Urothelium cell line (cell line): ENCODE data around the gene PRR23E.

Source experiments
- DNase-seq: peaks from one replicate; pipeline ENCODE4 v3.0.0; 2011; ENCODE audit warnings: low spot score, mixed read lengths
- FAIRE-seq: peaks from 2 replicates; lab custom pipeline; 2011; peaks lifted over from hg19 to GRCh38; lab: Jason Lieb, UNC

PRR23E gene

GRCh38 chr3:127183931-127184869, 8.7 kb upstream of the PRR23E start:
- FAIRE-seq = no peak
- no peak for DNase-seq

GRCh38 chr3:127184870-127185216, 8.1 kb upstream of the PRR23E start:
- DNase-seq = no peak
- FAIRE-seq = no peak

GRCh38 chr3:127185268-127185667, 7.7 kb upstream of the PRR23E start:
- no peak for DNase-seq
- FAIRE-seq = no peak

GRCh38 chr3:127185962-127186674, 6.8 kb upstream of the PRR23E start:
- no peak for DNase-seq
- no peak for FAIRE-seq

- FAIRE-seq (no peak), DNase-seq (no peak)
Observed at GRCh38 chr3:127187316-127187715, 5.6 kb upstream of the PRR23E start.

- no peak for DNase-seq
- FAIRE-seq = no peak
Observed at GRCh38 chr3:127193341-127193740, 410 bp downstream of the PRR23E start.

GRCh38 chr3:127193775-127194174, 844 bp downstream of the PRR23E start:
- FAIRE-seq (no peak), DNase-seq (no peak)

GRCh38 chr3:127194601-127195187, 1.8 kb downstream of the PRR23E start:
- FAIRE-seq (no peak), DNase-seq (no peak)

GRCh38 chr3:127195417-127195816, 2.5 kb downstream of the PRR23E start:
- DNase-seq (no peak), FAIRE-seq (no peak)

GRCh38 chr3:127196002-127196401, 3.1 kb downstream of the PRR23E start:
- DNase-seq (no peak), FAIRE-seq (no peak)

GRCh38 chr3:127196466-127197299, 3.8 kb downstream of the PRR23E start:
- DNase-seq = no peak
- no peak for FAIRE-seq

- no peak for FAIRE-seq
- no peak for DNase-seq
Observed at GRCh38 chr3:127197300-127198189, 4.6 kb downstream of the PRR23E start.

GRCh38 chr3:127200086-127200691, 7.3 kb downstream of the PRR23E start:
- DNase-seq (no peak), FAIRE-seq (no peak)

GRCh38 chr3:127203024-127203423, 10.1 kb downstream of the PRR23E start:
- no peak for DNase-seq
- no peak for FAIRE-seq

GRCh38 chr3:127204841-127205582, 12.1 kb downstream of the PRR23E start:
- DNase-seq (no peak), FAIRE-seq (no peak)

- no peak for DNase-seq
- FAIRE-seq = no peak
Observed at GRCh38 chr3:127206154-127206553, 13.2 kb downstream of the PRR23E start.

GRCh38 chr3:127206611-127207516, 13.9 kb downstream of the PRR23E start:
- FAIRE-seq = no peak
- DNase-seq = no peak
